ENCODE results near the gene TRIM28. TPM values are rescaled to one million over a fixed set of nuclear protein-coding genes. Genes with fewer than 3 reads are reported as not detected.
A peak's percentile ranks its signal among the peaks of the same experiment; 100 is the strongest.

TRIM28 gene
- total RNA-seq, 2 donors from 2014 or later: 336 to 455 TPM

DNA sequence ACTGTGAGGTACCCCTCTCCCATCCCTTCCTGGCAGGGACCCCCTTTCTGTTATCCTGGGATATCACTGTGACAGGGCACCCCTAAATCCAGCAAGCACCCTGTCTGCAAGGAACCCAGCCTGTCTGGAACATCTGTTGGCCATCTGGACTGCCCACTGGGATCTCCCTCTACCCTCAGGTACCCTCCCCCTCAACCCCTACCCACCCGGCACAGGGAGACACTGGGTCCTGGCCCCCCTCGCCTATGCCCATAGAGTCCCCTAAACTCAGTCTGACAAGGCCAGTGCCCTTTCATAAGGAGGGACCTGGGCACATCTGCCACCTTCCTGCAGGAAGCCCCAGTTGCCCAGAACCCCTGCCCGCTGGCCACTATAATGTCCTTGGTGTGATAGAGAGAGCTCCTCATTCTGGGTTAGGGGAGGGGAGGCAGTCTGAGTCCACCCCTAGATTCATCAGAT lies 29.3 kb upstream of the TRIM28 start:
- peak overlapping the region; percentile 85 for H3K27ac Mint-ChIP-seq
- H3K4me3 Mint-ChIP-seq: peak overlapping the region; percentile 85
- H3K27me3 Mint-ChIP-seq: no peaks in the 10 kb centered on the region
- no peak for ATAC-seq (replicated peaks)
- peaks cover 12% of the 10 kb centered on the region for H3K4me1 Mint-ChIP-seq
- H3K36me3 Mint-ChIP-seq (ENCODE audit: low read depth): peaks cover 32% of the 10 kb centered on the region
- H3K9me3 Mint-ChIP-seq: no peaks in the 10 kb centered on the region

DNA sequence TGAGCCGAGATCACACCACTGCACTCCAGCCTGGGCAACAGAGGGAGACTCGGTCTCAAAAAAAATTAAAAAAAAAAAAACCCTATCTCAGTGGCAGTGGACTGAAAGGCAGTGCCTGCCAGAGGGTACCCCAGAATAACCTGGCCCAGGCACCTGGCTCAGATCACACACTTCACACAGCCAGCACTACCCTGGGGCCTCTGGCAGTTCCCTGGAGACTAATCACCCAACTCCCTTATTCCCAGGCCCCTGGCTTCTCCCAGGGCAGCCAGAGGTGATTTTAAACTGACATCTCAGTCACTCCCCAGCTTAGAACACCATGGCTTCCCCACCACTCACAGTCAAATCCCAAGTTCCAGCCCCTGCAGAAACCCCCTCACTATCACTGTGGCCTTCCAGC lies 28.6 kb upstream of the TRIM28 start:
- H3K4me1 Mint-ChIP-seq: peaks cover 12% of the 10 kb centered on the region
- peak overlapping the region; percentile 85 for H3K4me3 Mint-ChIP-seq

DNA sequence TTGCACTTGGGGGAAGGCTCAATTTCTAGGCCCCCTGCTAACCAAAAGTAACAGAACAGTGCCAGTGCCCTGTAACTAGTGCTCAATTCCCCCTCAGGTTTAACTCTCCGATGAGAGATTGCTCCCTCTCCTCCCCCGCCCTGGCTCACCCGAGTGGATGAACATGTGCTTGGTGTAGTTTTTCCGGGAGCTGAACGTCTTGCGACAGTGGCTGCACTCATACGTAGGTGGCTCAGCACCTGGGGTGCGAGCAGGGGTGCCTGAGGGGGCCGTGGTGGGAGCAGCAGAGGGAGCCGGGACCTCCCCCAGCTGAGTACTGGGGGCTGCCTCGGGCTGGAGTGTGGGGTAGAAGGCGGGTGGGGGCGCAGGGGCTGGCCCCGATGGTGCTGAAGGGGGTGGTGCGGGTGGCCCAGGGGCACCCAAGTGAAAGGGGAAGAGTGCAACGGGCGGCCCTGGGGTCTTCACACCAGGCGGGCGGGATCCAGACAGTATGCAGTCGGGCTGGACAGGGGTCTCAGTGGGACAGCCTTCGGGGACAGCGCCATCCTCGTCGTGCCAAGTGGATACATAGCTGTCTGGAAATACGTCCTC lies 27.5 kb upstream of the TRIM28 start:
- Mint-ChIP-seq H3K27ac (peak overlapping the region; percentile 80), H3K4me3 (peak overlapping the region; percentile 85)
- ATAC-seq (replicated peaks): no peak

More for the DNA sequence above, 28.6 kb upstream of the TRIM28 start:
- Mint-ChIP-seq H3K27me3 (no peaks in the 10 kb centered on the region), H3K27ac (peak overlapping the region; percentile 80), H3K36me3 (ENCODE audit: low read depth) (peaks cover 36% of the 10 kb centered on the region), H3K9me3 (no peaks in the 10 kb centered on the region)
- ATAC-seq (replicated peaks): no peak

DNA sequence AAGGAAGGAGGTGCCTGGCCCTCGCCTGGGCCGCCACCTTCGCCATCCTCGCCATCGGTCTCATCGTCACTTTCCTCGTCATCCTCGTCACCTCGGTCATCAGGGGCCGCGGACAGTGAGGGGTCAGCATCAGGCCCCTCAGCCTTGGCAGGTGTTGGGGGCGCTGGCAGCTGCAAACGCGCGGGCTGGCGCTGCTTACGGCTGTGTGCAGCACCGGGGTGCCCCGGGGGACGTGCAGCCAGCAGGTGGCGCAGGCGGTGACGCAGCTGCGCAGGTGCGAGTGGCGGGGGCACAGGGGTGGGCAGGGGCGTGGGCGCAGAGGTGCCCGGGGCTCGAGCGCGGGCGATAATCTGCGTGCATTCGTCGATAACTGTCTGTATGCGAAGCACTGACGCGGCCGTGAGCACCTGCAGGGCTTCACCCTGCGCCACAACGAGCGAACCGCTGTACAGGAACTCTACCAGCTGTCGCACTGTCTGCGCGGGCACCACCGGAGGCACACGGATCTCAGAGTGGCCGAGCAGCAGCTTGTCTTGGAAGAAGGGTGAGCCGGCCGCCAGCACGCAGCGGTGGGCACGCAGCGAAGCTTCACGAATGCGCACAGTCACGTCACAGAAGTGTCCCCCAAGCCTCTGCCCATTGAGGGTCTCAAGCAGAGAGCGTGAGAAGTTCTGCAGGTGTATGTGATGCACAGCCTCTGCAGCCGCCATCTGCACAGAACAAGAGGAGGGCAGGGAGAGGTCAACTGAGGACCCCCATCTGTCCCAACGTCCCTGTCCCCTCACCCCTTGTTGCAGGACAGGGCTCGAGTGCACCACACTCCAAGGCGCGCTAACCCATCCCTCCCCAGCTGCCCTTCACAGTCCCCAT lies 26.7 kb upstream of the TRIM28 start:
- H3K27me3 Mint-ChIP-seq: no peaks in the 10 kb centered on the region
- no peaks in the 10 kb centered on the region for H3K9me3 Mint-ChIP-seq
- peaks cover 36% of the 10 kb centered on the region for H3K36me3 Mint-ChIP-seq (ENCODE audit: low read depth)
- H3K27ac Mint-ChIP-seq: no peak overlapping the region
- H3K4me3 Mint-ChIP-seq: peak overlapping the region; percentile 89
- ATAC-seq (replicated peaks): no peak
- peaks cover 18% of the 10 kb centered on the region for H3K4me1 Mint-ChIP-seq

More for the DNA sequence above, 27.5 kb upstream of the TRIM28 start:
- no peaks in the 10 kb centered on the region for H3K9me3 Mint-ChIP-seq
- peaks cover 36% of the 10 kb centered on the region for H3K36me3 Mint-ChIP-seq (ENCODE audit: low read depth)
- H3K27me3 Mint-ChIP-seq: no peaks in the 10 kb centered on the region
- peaks cover 13% of the 10 kb centered on the region for H3K4me1 Mint-ChIP-seq

DNA sequence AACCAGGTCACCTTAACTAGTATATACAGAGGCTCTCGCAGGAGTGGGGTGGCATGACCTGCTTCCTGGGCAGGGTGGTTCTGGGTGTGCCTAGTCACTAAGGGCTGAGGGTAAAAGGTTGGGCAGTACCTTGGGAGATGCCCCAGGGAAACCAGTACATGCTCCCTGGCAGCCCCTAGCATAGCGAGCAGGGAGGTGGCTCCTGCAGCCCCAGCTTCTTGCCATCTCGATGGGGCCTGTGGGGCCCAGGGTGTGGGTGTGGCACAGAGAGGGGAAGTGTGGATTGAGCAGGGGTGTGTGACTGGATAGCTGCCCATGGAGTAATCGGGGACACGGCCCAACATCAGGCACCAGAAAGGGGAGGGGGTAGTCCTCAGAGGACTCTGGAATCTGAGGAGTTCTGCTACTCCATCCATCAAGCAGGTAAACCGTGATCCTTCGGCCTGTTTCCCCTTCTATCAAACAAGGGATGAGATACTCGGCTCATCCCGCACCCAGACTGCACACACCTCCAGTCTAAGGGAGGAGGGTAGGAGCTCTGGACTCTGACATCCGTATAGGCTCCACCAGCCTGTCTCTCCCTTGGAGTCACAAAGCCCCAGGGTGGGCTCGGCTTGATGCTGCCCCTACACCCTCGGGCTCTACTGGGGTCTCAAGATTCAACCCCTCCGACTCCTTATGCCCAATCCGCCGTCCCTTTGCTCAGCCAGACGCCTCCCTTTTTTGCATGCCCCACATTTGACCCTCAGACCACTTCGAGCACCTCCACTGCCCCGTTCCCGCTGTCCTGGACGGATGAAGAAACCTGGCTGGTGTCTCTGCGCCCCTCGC lies 25.4 kb upstream of the TRIM28 start:
- peaks cover 36% of the 10 kb centered on the region for H3K36me3 Mint-ChIP-seq (ENCODE audit: low read depth)

DNA sequence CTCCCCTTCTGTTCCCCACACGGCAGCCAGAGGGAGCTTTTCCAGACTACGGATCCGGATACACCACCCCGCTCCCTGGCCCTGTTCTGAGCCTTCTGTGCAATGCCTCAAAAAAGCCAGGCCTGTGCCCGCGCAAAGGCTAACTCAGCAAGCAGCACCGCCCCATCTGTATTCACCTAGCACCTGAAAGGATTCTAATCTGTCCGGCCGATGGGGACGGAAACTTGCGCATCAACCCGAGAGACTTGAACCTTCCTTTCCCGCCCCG lies 24.8 kb upstream of the TRIM28 start:
- peak; percentile 30 for ATAC-seq (replicated peaks)
- Mint-ChIP-seq H3K4me1 (peaks cover 18% of the 10 kb centered on the region), H3K27ac (peak overlapping the region; percentile 96), H3K27me3 (no peaks in the 10 kb centered on the region), H3K36me3 (ENCODE audit: low read depth) (peaks cover 36% of the 10 kb centered on the region), H3K4me3 (peak overlapping the region; percentile 89), H3K9me3 (no peaks in the 10 kb centered on the region)

More for the DNA sequence above, 25.4 kb upstream of the TRIM28 start:
- ATAC-seq (replicated peaks): no peak
- H3K27ac Mint-ChIP-seq: peak overlapping the region; percentile 96
- peaks cover 18% of the 10 kb centered on the region for H3K4me1 Mint-ChIP-seq
- H3K9me3 Mint-ChIP-seq: no peaks in the 10 kb centered on the region
- H3K4me3 Mint-ChIP-seq: peak overlapping the region; percentile 89
- no peaks in the 10 kb centered on the region for H3K27me3 Mint-ChIP-seq

DNA sequence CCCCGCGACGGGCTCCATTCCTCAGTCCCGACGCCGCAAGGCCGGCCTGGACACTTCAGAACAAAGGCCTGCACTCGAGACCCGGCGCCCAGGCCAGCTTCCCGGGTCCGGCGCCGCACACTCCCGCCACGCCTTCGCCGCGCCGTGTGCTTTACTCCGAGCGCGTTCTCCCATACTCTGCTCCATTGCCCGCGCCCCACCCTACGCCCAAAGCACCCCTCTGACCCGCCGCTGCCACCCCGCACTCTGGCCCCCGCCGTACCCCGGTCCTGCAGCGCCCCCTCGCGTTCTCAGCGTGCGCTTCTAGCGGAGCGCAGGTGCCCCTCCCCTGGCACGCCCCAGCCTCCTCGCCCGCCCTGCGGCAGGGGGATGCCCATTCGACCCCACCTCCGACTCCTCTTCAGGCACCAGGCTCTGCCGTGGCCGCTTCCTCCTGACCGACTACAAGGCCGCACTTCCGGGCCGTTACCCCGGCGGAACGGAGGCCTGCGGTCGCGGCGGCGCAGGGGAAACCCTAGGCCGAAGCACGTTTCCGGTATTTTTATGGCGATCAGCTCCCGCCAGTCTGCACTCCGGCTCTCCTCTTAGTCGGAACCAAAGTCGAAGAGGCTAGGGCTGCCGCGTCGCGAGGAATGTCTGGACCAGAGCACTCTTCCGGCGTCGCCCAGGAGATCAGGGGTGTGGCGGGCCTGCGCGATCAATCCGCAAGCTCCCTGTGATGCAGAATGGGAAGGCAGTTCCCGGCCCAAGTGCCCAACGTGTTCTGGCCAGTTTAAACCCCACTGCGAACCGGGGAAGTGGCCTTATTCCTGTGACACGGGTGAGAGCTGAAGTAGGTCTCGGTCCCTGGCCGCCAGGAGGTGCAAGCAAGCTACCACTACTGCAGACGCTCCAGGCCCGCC lies 24.3 kb upstream of the TRIM28 start, which contains the start of gene ZBTB45:
Gene ZBTB45, minus strand, starts transcription at position 456 of the 902 bp plus-strand sequence. CDS start 2,137 bp downstream, outside the sequence.
- H3K27me3 Mint-ChIP-seq: no peaks in the 10 kb centered on the region

DNA sequence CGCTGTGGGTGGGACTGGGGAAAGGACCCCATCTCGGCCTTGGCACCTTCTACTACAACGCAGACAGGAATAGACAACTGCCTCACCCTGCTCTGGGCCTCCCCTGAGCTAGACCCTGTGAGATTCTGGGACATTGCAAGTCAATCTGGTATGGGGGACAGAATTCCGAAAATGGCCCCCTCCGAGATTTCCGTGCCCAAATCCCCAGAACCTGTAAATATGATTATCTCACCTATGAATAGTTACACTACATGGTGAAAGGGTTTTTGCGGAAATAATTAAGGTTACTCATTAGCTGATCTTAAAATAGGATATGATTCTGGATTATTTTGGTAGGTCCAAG lies 23.6 kb upstream of the TRIM28 start:
- peak overlapping the region; percentile 89 for H3K4me3 Mint-ChIP-seq
- peaks cover 29% of the 10 kb centered on the region for H3K36me3 Mint-ChIP-seq (ENCODE audit: low read depth)
- no peak for ATAC-seq (replicated peaks)
- no peaks in the 10 kb centered on the region for H3K27me3 Mint-ChIP-seq
- peak overlapping the region; percentile 96 for H3K27ac Mint-ChIP-seq
- no peaks in the 10 kb centered on the region for H3K9me3 Mint-ChIP-seq
- H3K4me1 Mint-ChIP-seq: peaks cover 18% of the 10 kb centered on the region

More for the DNA sequence above, 24.3 kb upstream of the TRIM28 start, which contains the start of gene ZBTB45:
- peak within 1 kb of the TSS; percentile 96 for H3K27ac Mint-ChIP-seq
- ATAC-seq (replicated peaks): peak; percentile 86
- H3K9me3 Mint-ChIP-seq: no peaks in the 10 kb centered on the region
- H3K36me3 Mint-ChIP-seq (ENCODE audit: low read depth): peaks cover 36% of the 10 kb centered on the region
- peaks cover 18% of the 10 kb centered on the region for H3K4me1 Mint-ChIP-seq
- H3K4me3 Mint-ChIP-seq: peak within 1 kb of the TSS; percentile 89

DNA sequence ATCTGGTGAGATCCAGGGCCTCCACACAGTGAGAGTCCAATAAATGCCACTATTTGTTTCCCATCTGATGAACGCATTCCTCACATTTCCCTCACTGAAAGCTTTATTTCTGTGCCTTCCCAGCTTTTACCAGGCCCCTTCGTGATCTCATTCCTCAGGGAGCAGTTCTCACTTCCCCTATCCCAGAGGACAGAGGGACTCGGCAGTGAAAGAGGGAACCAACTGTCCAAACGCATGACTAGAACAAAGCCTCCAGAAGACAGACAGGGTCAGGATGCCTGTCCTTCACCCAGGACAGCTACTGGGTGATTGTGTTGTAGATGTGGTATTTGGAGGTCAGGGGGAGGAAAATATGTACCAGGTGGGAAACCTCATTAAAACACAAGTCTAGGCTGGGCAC lies 22.2 kb upstream of the TRIM28 start:
- Mint-ChIP-seq H3K4me3 (peak overlapping the region; percentile 32), H3K27me3 (no peaks in the 10 kb centered on the region), H3K9me3 (no peaks in the 10 kb centered on the region), H3K27ac (no peak overlapping the region), H3K36me3 (ENCODE audit: low read depth) (peaks cover 21% of the 10 kb centered on the region), H3K4me1 (peaks cover 11% of the 10 kb centered on the region)
- no peak for ATAC-seq (replicated peaks)

DNA sequence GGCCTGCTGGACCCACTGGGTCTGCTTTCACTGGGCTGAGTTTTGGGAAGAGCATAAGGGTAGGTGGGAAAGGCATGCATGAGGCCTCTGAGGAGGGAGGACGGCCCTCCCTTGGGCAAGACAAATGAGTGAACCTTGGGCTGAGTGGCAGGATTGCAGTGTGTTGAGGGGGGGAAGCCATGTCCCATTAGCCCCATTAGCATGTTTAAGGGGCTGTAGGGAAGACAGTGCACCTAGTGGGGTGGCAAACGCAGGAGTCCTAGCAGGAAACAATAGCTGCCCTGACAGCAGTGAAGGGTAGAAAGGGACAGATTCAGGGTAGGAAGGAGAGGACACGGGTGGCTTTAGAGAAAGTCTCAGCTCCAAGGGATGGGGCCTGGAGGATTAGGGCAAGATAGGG lies 21.2 kb upstream of the TRIM28 start:
- H3K36me3 Mint-ChIP-seq (ENCODE audit: low read depth): peaks cover 21% of the 10 kb centered on the region
- H3K4me1 Mint-ChIP-seq: peaks cover 11% of the 10 kb centered on the region
- H3K4me3 Mint-ChIP-seq: no peak overlapping the region
- no peak for ATAC-seq (replicated peaks)
- no peaks in the 10 kb centered on the region for H3K27me3 Mint-ChIP-seq
- H3K9me3 Mint-ChIP-seq: no peaks in the 10 kb centered on the region
- H3K27ac Mint-ChIP-seq: peak overlapping the region; percentile 33

DNA sequence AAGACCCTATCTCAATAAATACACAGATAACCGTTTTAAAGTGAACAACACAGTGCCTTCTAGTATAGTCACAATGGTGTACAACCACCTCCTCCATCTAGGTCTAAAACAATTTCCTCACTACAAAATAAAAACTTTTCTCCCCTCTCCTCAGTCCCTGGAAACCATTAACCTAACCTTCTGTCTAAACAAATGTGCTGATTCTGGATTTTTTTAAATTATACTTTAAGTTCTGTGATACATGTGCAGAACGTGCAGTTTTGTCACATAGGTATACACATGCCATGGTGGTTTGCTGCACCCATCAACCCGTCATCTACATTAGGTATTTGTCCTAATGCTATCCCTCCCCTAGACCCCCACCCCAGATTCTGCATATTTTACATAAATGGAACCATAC lies 14.5 kb upstream of the TRIM28 start:
- Mint-ChIP-seq H3K36me3 (ENCODE audit: low read depth) (no peaks in the 10 kb centered on the region), H3K27ac (no peak overlapping the region), H3K9me3 (no peaks in the 10 kb centered on the region), H3K4me3 (no peak overlapping the region), H3K4me1 (no peaks in the 10 kb centered on the region), H3K27me3 (no peaks in the 10 kb centered on the region)
- no peak for ATAC-seq (replicated peaks)

DNA sequence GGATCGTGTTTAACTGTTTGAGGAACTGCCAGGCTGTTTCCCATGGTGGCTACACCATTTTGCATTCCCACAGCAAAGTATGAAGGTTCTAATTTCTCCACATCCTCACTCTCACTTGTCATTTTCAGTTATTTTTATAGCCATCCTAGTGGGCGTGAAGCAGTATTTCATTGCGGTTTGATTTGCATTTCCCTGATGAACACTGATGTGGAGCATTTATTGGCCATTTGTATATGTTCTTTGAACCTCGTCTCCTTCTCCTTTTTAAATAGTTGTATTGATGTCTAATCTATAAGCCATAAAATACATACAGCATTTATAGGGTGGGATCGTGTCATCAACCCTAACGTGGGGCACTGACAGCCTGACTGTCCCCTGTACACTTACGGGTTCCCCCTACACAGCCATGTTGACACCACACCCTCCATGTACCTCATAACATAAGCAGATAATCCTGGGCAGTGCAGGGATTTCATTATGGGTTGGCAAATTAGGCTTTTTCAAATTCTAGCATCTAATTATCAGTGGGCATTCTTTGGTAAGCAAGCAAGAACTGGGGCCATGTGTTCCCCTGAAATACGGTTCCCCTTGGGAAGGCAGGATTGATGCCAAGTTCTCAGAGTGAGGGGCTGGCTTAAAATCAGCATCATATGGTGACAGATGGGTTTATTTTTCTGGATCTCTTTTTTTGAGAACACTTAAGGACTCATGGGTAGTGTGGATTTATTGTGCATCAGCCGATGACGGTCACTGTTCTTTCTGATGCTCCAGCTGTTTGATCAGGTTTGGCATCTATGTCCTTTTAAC lies 12.6 kb upstream of the TRIM28 start:
- Mint-ChIP-seq H3K4me3 (no peak overlapping the region), H3K27ac (no peak overlapping the region)

DNA sequence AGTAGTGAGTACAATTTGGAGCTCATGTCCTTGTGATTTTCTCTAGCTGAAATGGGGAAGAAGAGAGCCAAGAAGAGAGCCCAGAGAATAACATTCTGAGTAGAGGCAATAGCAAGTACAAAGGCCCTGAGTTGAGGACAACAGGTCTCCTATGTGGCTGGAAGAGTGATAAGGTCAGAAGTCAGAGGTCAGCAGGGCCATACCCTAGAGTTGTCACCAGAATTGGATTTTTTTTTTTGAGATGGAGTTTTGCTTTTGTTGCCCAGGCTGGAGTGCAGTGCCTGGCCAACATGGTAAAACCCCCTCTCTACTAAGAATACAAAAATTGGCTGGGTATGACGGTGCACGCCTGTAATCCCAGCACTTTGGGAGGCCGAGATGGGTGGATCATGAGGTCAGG lies 8.0 kb upstream of the TRIM28 start:
- no peak overlapping the region for H3K4me3 Mint-ChIP-seq
- ATAC-seq (replicated peaks): no peak
- H3K36me3 Mint-ChIP-seq (ENCODE audit: low read depth): no peaks in the 10 kb centered on the region
- no peaks in the 10 kb centered on the region for H3K9me3 Mint-ChIP-seq
- no peak overlapping the region for H3K27ac Mint-ChIP-seq
- H3K4me1 Mint-ChIP-seq: peaks cover 5% of the 10 kb centered on the region
- H3K27me3 Mint-ChIP-seq: no peaks in the 10 kb centered on the region

More for the DNA sequence above, 12.6 kb upstream of the TRIM28 start:
- no peak for ATAC-seq (replicated peaks)
- no peaks in the 10 kb centered on the region for H3K9me3 Mint-ChIP-seq
- no peaks in the 10 kb centered on the region for H3K4me1 Mint-ChIP-seq
- H3K27me3 Mint-ChIP-seq: no peaks in the 10 kb centered on the region
- no peaks in the 10 kb centered on the region for H3K36me3 Mint-ChIP-seq (ENCODE audit: low read depth)
